ENCODE results near the gene PPP3R1.

The PPP3R1 gene

DNA sequence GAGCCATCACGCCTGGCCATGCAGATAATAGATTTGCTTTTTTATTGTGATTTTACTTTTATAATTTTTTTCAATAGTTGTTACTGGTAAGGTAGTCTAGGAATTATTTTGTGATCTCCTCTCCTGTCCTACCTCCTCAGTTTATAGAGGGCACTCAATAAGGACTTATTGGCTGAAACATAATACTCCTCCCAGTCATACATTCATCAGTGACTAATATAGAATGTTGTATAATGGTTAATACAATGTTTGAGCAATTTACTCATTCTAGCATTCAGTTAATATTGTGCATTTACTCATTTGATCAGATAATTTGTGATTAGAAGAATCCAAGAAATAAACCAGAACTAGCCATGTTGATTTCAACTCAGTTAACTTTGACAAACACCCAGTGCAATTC is 25.8 kb upstream of the PPP3R1 start:
- Histone ChIP-seq H3K4me3 (replicated peaks; ENCODE audit: low read depth, low read length) (no peak overlapping the region), H3K27me3 (replicated peaks; ENCODE audit: control insufficient read depth, insufficient read depth, low read length) (no peaks in the 10 kb centered on the region), H3K36me3 (ENCODE audit: control insufficient read depth, insufficient read depth, low read length) (no peaks in the 10 kb centered on the region)
- DNase-seq (ENCODE audit: extremely low read depth, insufficient read length) = no peak
- TF ChIP-seq, protein P1, sequence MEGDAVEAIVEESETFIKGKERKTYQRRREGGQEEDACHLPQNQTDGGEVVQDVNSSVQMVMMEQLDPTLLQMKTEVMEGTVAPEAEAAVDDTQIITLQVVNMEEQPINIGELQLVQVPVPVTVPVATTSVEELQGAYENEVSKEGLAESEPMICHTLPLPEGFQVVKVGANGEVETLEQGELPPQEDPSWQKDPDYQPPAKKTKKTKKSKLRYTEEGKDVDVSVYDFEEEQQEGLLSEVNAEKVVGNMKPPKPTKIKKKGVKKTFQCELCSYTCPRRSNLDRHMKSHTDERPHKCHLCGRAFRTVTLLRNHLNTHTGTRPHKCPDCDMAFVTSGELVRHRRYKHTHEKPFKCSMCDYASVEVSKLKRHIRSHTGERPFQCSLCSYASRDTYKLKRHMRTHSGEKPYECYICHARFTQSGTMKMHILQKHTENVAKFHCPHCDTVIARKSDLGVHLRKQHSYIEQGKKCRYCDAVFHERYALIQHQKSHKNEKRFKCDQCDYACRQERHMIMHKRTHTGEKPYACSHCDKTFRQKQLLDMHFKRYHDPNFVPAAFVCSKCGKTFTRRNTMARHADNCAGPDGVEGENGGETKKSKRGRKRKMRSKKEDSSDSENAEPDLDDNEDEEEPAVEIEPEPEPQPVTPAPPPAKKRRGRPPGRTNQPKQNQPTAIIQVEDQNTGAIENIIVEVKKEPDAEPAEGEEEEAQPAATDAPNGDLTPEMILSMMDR (IDR thresholded peaks at IDR 0.05; ENCODE audit: insufficient read depth, low read length, poor library complexity, severe bottlenecking) = no peak

DNA sequence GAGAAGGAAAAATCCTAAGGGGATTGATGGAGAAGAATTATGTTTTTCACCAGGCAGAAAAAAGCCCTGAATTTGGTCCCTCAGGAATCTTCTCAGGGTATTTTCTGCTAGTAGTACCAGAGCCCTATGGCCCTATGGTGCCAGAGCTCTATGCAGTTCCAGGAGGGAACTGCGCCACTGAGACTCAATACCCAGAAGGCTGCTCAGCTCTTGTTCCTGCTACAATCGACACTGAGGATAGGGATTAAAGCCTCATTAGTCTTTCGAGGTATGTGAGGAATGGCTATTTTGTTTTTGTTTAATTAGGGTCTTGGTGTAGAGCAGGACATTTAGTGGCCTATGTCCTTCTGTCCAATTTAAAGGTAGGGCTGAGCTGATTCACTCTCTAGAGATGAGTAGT is 21.7 kb upstream of the PPP3R1 start:
- Histone ChIP-seq H3K27me3 (replicated peaks; ENCODE audit: control insufficient read depth, insufficient read depth, low read length) (no peaks in the 10 kb centered on the region), H3K4me3 (replicated peaks; ENCODE audit: low read depth, low read length) (no peak overlapping the region), H3K36me3 (ENCODE audit: control insufficient read depth, insufficient read depth, low read length) (no peaks in the 10 kb centered on the region)
- no peak for DNase-seq (ENCODE audit: extremely low read depth, insufficient read length)
- TF ChIP-seq, protein P1 (IDR thresholded peaks at IDR 0.05; ENCODE audit: insufficient read depth, low read length, poor library complexity, severe bottlenecking) = no peak

DNA sequence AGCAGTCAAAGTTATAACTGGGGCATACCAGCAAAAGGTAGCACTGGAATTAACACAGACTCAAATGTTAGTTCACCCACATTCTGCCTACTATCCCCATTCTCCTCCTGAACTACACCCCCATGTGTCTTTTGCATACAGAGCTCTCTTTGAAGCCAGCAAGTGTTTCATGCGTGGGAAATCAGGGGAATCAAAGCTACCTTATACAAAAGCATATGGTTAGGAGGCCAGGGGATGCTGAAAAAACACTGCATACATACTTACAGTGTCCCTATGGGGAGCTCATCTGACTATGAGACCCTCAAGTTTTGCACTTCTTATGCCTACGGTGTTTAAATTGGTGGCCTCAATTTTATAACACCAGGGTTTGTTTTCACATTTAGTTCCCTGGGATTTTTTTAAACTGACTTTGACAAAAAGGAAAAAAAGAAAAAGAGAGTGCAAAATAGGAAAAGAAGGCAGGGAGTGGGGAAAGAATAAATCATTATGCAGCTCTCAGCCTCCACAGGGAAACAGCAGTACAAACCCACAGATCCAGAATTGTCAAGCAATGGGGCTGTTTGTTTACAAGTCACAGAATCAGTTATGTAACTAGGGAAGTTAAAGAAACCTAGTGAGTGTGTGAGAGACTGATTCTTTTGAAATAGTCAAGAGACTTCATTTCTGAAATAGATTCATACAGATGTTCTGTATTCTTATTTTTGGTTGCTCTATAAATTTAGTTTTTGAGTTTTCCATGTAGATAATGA is 20.1 kb upstream of the PPP3R1 start:
- Histone ChIP-seq H3K36me3 (ENCODE audit: control insufficient read depth, insufficient read depth, low read length) (no peaks in the 10 kb centered on the region), H3K4me3 (replicated peaks; ENCODE audit: low read depth, low read length) (no peak overlapping the region), H3K27me3 (replicated peaks; ENCODE audit: control insufficient read depth, insufficient read depth, low read length) (no peaks in the 10 kb centered on the region)
- DNase-seq (ENCODE audit: extremely low read depth, insufficient read length) = no peak
- TF ChIP-seq, protein P1 (IDR thresholded peaks at IDR 0.05; ENCODE audit: insufficient read depth, low read length, poor library complexity, severe bottlenecking) = no peak

DNA sequence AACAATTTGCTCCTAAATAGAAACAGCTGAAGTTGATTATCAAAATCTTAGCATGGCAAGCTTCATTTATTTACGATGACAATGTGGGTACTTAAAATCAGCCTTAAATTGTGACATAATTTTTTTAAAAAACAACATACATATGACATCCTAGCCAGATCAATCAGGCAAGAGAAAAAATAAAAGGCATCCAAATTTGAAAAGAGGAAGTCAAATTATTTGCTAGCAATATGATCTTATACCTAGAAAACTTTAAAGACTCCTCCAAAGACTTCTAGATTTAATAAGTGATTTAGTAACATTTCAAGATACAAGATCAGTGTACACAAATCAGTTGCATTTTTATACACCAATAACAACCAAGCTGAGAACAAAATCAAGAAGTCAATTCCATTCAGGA is 14.3 kb upstream of the PPP3R1 start:
- Histone ChIP-seq H3K27me3 (replicated peaks; ENCODE audit: control insufficient read depth, insufficient read depth, low read length) (no peaks in the 10 kb centered on the region), H3K4me3 (replicated peaks; ENCODE audit: low read depth, low read length) (no peak overlapping the region), H3K36me3 (ENCODE audit: control insufficient read depth, insufficient read depth, low read length) (no peaks in the 10 kb centered on the region)
- TF ChIP-seq, protein P1 (IDR thresholded peaks at IDR 0.05; ENCODE audit: insufficient read depth, low read length, poor library complexity, severe bottlenecking) = no peak
- DNase-seq (ENCODE audit: extremely low read depth, insufficient read length) = no peak

DNA sequence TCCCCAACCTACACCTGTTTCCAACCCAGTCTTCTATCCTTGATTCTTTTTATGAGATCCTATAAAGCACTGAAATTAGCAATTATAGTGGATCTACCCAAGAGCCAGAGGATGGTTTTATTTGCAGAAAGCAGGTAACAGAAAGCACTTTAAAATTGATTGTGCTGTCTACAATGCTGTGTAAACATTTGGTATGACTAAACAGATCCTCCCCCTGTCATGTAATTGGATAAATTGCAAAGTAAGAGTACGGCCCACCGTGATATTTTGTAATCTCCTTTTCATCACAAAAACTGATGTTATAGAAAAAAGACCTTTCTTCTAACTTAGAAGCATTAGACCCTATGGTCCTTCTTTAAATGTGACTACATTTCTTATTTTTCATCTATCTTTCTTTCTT is 11.3 kb upstream of the PPP3R1 start:
- TF ChIP-seq, protein P1 (IDR thresholded peaks at IDR 0.05; ENCODE audit: insufficient read depth, low read length, poor library complexity, severe bottlenecking) = no peak
- H3K27me3 ChIP-seq (replicated peaks; ENCODE audit: control insufficient read depth, insufficient read depth, low read length) = no peaks in the 10 kb centered on the region
- no peaks in the 10 kb centered on the region for H3K36me3 ChIP-seq (ENCODE audit: control insufficient read depth, insufficient read depth, low read length)
- H3K4me3 ChIP-seq (replicated peaks; ENCODE audit: low read depth, low read length) = no peak overlapping the region
- no peak for DNase-seq (ENCODE audit: extremely low read depth, insufficient read length)

DNA sequence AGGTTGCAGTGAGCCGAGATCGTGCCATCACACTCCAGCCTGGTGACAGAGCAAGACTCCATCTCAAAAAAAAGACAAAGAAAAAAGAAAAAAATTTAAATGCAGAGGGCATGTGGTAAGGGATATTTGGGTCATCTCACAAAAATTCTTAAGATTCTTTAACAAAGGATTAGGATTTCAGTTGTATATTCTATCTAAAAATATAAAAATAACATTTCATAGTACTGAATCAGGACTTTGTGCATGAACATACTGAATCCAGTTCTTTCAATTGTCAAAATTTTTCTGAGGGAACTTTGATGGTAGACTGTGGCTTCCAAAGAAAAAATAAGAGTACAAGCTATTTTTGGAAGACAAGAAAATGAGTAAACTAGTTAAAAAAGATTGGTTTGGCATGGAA is 6.5 kb upstream of the PPP3R1 start:
- no peak for DNase-seq (ENCODE audit: extremely low read depth, insufficient read length)

More for the DNA sequence above, 6.5 kb upstream of the PPP3R1 start:
- Histone ChIP-seq H3K4me3 (replicated peaks; ENCODE audit: low read depth, low read length) (no peak overlapping the region), H3K27me3 (replicated peaks; ENCODE audit: control insufficient read depth, insufficient read depth, low read length) (no peaks in the 10 kb centered on the region), H3K36me3 (ENCODE audit: control insufficient read depth, insufficient read depth, low read length) (no peaks in the 10 kb centered on the region)
- TF ChIP-seq, protein P1 (IDR thresholded peaks at IDR 0.05; ENCODE audit: insufficient read depth, low read length, poor library complexity, severe bottlenecking) = no peak

All from GM06990 (cell line).